Fibroblast of lung (primary cell): ENCODE measurements around the gene C12orf56. TPM values are rescaled to one million over a fixed set of nuclear protein-coding genes. Genes with fewer than 3 reads are reported as not detected.
"Not testable (repeated sequence)": the region's sequence is repeated elsewhere in the genome, so short reads cannot be mapped to it uniquely, and the experiment has no call there.

Source experiments
- DNase-seq, 2 donors: peaks; one replicate each; pipeline versions ENCODE4 v3.0.0 to v3.0.0-alpha.2; 2010; ENCODE audit warnings: low read depth in 2 of 2
- H2AFZ ChIP-seq: 2 replicates; pipeline ENCODE4 v1.5.1; 2012; ENCODE audit warnings: low read length, control low read depth, inconsistent platforms
- H3K27ac ChIP-seq: 2 replicates; pipeline ENCODE4 v1.5.1; 2011; ENCODE audit warnings: low read length, control low read depth; ENCODE audit not compliant: insufficient read depth
- H3K27me3 ChIP-seq: 2 replicates; pipeline ENCODE4 v1.5.1; 2011; ENCODE audit warnings: mild to moderate bottlenecking, low read length; ENCODE audit not compliant: control insufficient read depth, insufficient read depth
- H3K36me3 ChIP-seq: 2 replicates; pipeline ENCODE4 v1.5.1; 2011; ENCODE audit warnings: low read length; ENCODE audit not compliant: control insufficient read depth, insufficient read depth
- H3K4me1 ChIP-seq: 2 replicates; pipeline ENCODE4 v1.5.1; 2011; ENCODE audit warnings: low read length; ENCODE audit not compliant: control insufficient read depth, insufficient read depth; ENCODE audit errors: extremely low read depth
- H3K4me2 ChIP-seq: 2 replicates; pipeline ENCODE4 v1.5.1; 2011; ENCODE audit warnings: low read length, control low read depth; ENCODE audit not compliant: insufficient read depth; ENCODE audit errors: extremely low read depth
- H3K4me3 ChIP-seq, 4 experiments: fragments of 200-600 bp in 1 of 4; sonication (generic) in 1 of 4; replicated peaks in 1 of 4; 2 replicates each; pipeline ENCODE4 v1.5.1; 2011 to 2016; ENCODE audit warnings: low read length in 4 of 4, low read depth in 3 of 4, mild to moderate bottlenecking in 3 of 4, control low read depth in 2 of 4, inconsistent platforms in 1 of 4, mixed read lengths in 1 of 4; ENCODE audit not compliant: insufficient read depth in 1 of 4; ENCODE audit errors: control extremely low read depth in 1 of 4
- H3K79me2 ChIP-seq: 2 replicates; pipeline ENCODE4 v1.5.1; 2012; ENCODE audit warnings: mild to moderate bottlenecking, low read length, inconsistent platforms; ENCODE audit not compliant: control insufficient read depth, insufficient read depth
- H3K9ac ChIP-seq: 2 replicates; pipeline ENCODE4 v1.5.1; 2011; ENCODE audit warnings: mild to moderate bottlenecking, low read length, control low read depth; ENCODE audit not compliant: insufficient read depth
- H3K9me3 ChIP-seq: 2 replicates; pipeline ENCODE4 v1.5.1; 2012; ENCODE audit warnings: low read depth, low read length; ENCODE audit not compliant: control insufficient read depth, insufficient read depth
- H4K20me1 ChIP-seq: 2 replicates; pipeline ENCODE4 v1.5.1; 2011; ENCODE audit warnings: low read length; ENCODE audit not compliant: control insufficient read depth, insufficient read depth; ENCODE audit errors: extremely low read depth
- CTCF ChIP-seq, 2 donors: IDR thresholded peaks in 1 of 2; conservative IDR thresholded peaks in 1 of 2; 1 replicate in 1 of 2; 2 replicates in 1 of 2; pipeline ENCODE4 v1.5.1; 2011 to 2012; ENCODE audit warnings: low read length in 2 of 2, control low read depth in 1 of 2, inconsistent platforms in 1 of 2, low read depth in 1 of 2, mild to moderate bottlenecking in 1 of 2
- EZH2 ChIP-seq: IDR thresholded peaks from 2 replicates; pipeline ENCODE4 v1.5.1; 2012; ENCODE audit warnings: low read length, control low read depth, mild to moderate bottlenecking; ENCODE audit errors: missing control alignments
- polyA plus RNA-seq, 2 donors: library from polyadenylated mRNA; depleted of rRNA in 1 of 2; stranded (reverse) in 1 of 2; unstranded in 1 of 2; fragments of >200 nt; gene quantifications; 2 replicates each; pipeline ENCODE4 v1.2.1, GENCODE V29; 2011 to 2012; ENCODE audit warnings: missing spikeins in 1 of 2
- total RNA-seq: library from RNA; depleted of rRNA; stranded (reverse); fragments of >200 nt; gene quantifications from 2 replicates; pipeline ENCODE4 v1.2.1, GENCODE V29; 2014

Gene C12orf56
- total and polyA plus RNA-seq, 2 donors (not counting 1 experiment from before 2014, with no cell fraction given): 0.10 to 1.5 TPM

GRCh38 chr12:64352181-64352580 is 38.4 kb downstream of the C12orf56 start:
- no peaks in the 10 kb centered on the region for H3K27me3 ChIP-seq
- H3K9me3 ChIP-seq: no peaks in the 10 kb centered on the region
- H3K27ac ChIP-seq: no peak overlapping the region
- no peaks in the 10 kb centered on the region for H3K36me3 ChIP-seq
- no peaks in the 10 kb centered on the region for H3K4me1 ChIP-seq
- no peak overlapping the region for H3K9ac ChIP-seq
- H3K4me2 ChIP-seq: no peak overlapping the region
- TF ChIP-seq EZH2 (no peak), CTCF (conservative IDR thresholded peaks at IDR 0.05 in 1 of 2, IDR thresholded peaks at IDR 0.05 in 1 of 2; ENCODE audit: low read depth in 1 of 2, low read length in 2 of 2) (no peak)
- no peaks in the 10 kb centered on the region for H4K20me1 ChIP-seq
- DNase-seq: no peak
- H2AFZ ChIP-seq: no peak overlapping the region
- no peak overlapping the region for H3K4me3 ChIP-seq
- no peaks in the 10 kb centered on the region for H3K79me2 ChIP-seq

GRCh38 chr12:64351265-64351664 is 39.3 kb downstream of the C12orf56 start:
- H3K36me3 ChIP-seq: no peaks in the 10 kb centered on the region
- H4K20me1 ChIP-seq: no peaks in the 10 kb centered on the region
- DNase-seq: no peak
- no peak overlapping the region for H3K27ac ChIP-seq
- H3K27me3 ChIP-seq: no peaks in the 10 kb centered on the region
- no peak overlapping the region for H2AFZ ChIP-seq
- no peak overlapping the region for H3K9ac ChIP-seq
- H3K9me3 ChIP-seq: no peaks in the 10 kb centered on the region
- H3K4me3 ChIP-seq: no peak overlapping the region
- no peaks in the 10 kb centered on the region for H3K4me1 ChIP-seq
- H3K4me2 ChIP-seq: no peak overlapping the region
- TF ChIP-seq CTCF (conservative IDR thresholded peaks at IDR 0.05 in 1 of 2, IDR thresholded peaks at IDR 0.05 in 1 of 2; ENCODE audit: low read depth in 1 of 2, low read length in 2 of 2) (no peak), EZH2 (no peak)
- H3K79me2 ChIP-seq: no peaks in the 10 kb centered on the region

- DNase-seq: no peak
- TF ChIP-seq CTCF (conservative IDR thresholded peaks at IDR 0.05 in 1 of 2, IDR thresholded peaks at IDR 0.05 in 1 of 2; ENCODE audit: low read depth in 1 of 2, low read length in 2 of 2) (no peak), EZH2 (no peak)
- H3K27me3 ChIP-seq: no peaks in the 10 kb centered on the region
- no peaks in the 10 kb centered on the region for H3K36me3 ChIP-seq
- no peaks in the 10 kb centered on the region for H3K4me1 ChIP-seq
- H3K27ac ChIP-seq: no peak overlapping the region
- no peaks in the 10 kb centered on the region for H3K79me2 ChIP-seq
- H3K4me2 ChIP-seq: no peak overlapping the region
- H3K9me3 ChIP-seq: no peaks in the 10 kb centered on the region
- no peak overlapping the region for H3K4me3 ChIP-seq
- no peak overlapping the region for H3K9ac ChIP-seq
- no peaks in the 10 kb centered on the region for H4K20me1 ChIP-seq
- no peak overlapping the region for H2AFZ ChIP-seq
These were observed 42.9 kb downstream of the C12orf56 start for GRCh38 chr12:64347630-64348029.

GRCh38 chr12:64344631-64345030 is 45.9 kb downstream of the C12orf56 start:
- not testable (repeated sequence) for DNase-seq, H3K36me3 ChIP-seq, H3K27ac ChIP-seq, H3K4me3 ChIP-seq, H2AFZ ChIP-seq, H3K4me2 ChIP-seq, H3K79me2 ChIP-seq, H3K4me1 ChIP-seq, H3K9me3 ChIP-seq, H4K20me1 ChIP-seq, H3K9ac ChIP-seq, H3K27me3 ChIP-seq

GRCh38 chr12:64340546-64340945 is 50.0 kb downstream of the C12orf56 start:
- not testable (repeated sequence) for H3K4me2 ChIP-seq, H3K4me3 ChIP-seq

More at GRCh38 chr12:64340546-64340945, 50.0 kb downstream of the C12orf56 start:
- H2AFZ ChIP-seq, H3K36me3 ChIP-seq, H3K27me3 ChIP-seq, H3K9me3 ChIP-seq, H3K9ac ChIP-seq, H3K79me2 ChIP-seq, H3K27ac ChIP-seq, DNase-seq, H3K4me1 ChIP-seq, H4K20me1 ChIP-seq: not testable (repeated sequence)
